Vagina (tissue), 2 donors: Measurements from ENCODE around the gene PUSL1. TPM values are rescaled to one million over a fixed set of nuclear protein-coding genes. Genes with fewer than 3 reads are reported as not detected.

ENCODE experiments used
- DNase-seq, 2 donors: peaks; one replicate each; pipeline ENCODE4 v3.0.0-alpha.2; 2017; ENCODE audit errors: extremely low spot score in 2 of 2
- H3K27ac ChIP-seq: fragments of 200-600 bp; sonication (generic); one replicate; pipeline ENCODE4 v1.5.1; 2019
- H3K27me3 ChIP-seq: fragments of 200-600 bp; sonication (generic); one replicate; pipeline ENCODE4 v1.5.1; 2019
- H3K36me3 ChIP-seq, 2 donors: fragments of 200-600 bp; sonication (generic); one replicate each; pipeline ENCODE4 v1.5.1; 2017 to 2019
- H3K4me1 ChIP-seq: fragments of 200-600 bp; sonication (generic); one replicate; pipeline ENCODE4 v1.5.1; 2019
- H3K4me3 ChIP-seq, 2 donors: fragments of 200-600 bp; sonication (generic); 1 replicate in 1 of 2; 2 replicates in 1 of 2; pipeline ENCODE4 v1.5.1; 2016 to 2019
- H3K9me3 ChIP-seq: fragments of 200-600 bp; sonication (generic); one replicate; pipeline ENCODE4 v1.5.1; 2019
- POLR2A ChIP-seq, 2 donors: fragments of 450-650 bp; IDR thresholded peaks; one replicate each; pipeline ENCODE4 v1.6.1; 2017; ENCODE audit warnings: antibody characterized with exemption in 2 of 2, mild to moderate bottlenecking in 2 of 2, moderate library complexity in 2 of 2
- POLR2AphosphoS5 ChIP-seq, 2 donors: sonication (generic); formaldehyde crosslinking; IDR thresholded peaks; one replicate each; pipeline ENCODE4 v1.9.0; 2017; ENCODE audit warnings: antibody characterized with exemption in 2 of 2, mild to moderate bottlenecking in 2 of 2, low read depth in 1 of 2; ENCODE audit not compliant: insufficient read depth in 1 of 2
- intact Hi-C: fragments of 100-400 bp; cut with DNase I; formaldehyde crosslinking; loops from one replicate; pipeline ENCODE4 v1.15.1; 2023
- total RNA-seq: library from RNA; depleted of rRNA; stranded (reverse); fragments of >200 nt; gene quantifications from one replicate; pipeline ENCODE4 v1.2.3, GENCODE V29; 2016
- TF ChIP-seq, protein P1 (sequence below), 3 experiments: fragments of 450-650 bp in 2 of 3; fragments of 200-600 bp in 1 of 3; sonication (generic) in 1 of 3; IDR thresholded peaks; one replicate each; pipeline ENCODE4 v1.5.1; 2017 to 2019; ENCODE audit warnings: antibody characterized with exemption in 3 of 3, mild to moderate bottlenecking in 2 of 3, moderate library complexity in 2 of 3

PUSL1 gene
- total RNA-seq, 1 donor from 2014 or later = 31.2 TPM

DNA sequence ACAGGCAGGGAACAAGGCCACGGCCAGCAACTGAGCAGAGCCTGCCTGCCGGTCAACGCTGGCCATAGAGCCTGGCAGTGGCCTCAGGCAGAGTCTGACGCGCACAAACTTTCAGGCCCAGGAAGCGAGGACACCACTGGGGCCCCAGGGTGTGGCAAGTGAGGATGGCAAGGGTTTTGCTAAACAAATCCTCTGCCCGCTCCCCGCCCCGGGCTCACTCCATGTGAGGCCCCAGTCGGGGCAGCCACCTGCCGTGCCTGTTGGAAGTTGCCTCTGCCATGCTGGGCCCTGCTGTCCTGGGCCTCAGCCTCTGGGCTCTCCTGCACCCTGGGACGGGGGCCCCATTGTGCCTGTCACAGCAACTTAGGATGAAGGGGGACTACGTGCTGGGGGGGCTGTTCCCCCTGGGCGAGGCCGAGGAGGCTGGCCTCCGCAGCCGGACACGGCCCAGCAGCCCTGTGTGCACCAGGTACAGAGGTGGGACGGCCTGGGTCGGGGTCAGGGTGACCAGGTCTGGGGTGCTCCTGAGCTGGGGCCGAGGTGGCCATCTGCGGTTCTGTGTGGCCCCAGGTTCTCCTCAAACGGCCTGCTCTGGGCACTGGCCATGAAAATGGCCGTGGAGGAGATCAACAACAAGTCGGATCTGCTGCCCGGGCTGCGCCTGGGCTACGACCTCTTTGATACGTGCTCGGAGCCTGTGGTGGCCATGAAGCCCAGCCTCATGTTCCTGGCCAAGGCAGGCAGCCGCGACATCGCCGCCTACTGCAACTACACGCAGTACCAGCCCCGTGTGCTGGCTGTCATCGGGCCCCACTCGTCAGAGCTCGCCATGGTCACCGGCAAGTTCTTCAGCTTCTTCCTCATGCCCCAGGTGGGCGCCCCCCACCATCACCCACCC lies 22.9 kb downstream of the PUSL1 start, which contains the start of gene TAS1R3:
TAS1R3 (plus strand) TSS at position 213 of the 898 bp plus-strand sequence; CDS start at position 279, 66 bp downstream.
- peaks cover 40% of the 10 kb centered on the region for H3K4me1 ChIP-seq
- no peaks in the 10 kb centered on the region for H3K9me3 ChIP-seq
- no peak for DNase-seq
- no peaks in the 10 kb centered on the region for H3K27me3 ChIP-seq
- no peak within 1 kb of the TSS for H3K27ac ChIP-seq
- TF ChIP-seq, protein P1, sequence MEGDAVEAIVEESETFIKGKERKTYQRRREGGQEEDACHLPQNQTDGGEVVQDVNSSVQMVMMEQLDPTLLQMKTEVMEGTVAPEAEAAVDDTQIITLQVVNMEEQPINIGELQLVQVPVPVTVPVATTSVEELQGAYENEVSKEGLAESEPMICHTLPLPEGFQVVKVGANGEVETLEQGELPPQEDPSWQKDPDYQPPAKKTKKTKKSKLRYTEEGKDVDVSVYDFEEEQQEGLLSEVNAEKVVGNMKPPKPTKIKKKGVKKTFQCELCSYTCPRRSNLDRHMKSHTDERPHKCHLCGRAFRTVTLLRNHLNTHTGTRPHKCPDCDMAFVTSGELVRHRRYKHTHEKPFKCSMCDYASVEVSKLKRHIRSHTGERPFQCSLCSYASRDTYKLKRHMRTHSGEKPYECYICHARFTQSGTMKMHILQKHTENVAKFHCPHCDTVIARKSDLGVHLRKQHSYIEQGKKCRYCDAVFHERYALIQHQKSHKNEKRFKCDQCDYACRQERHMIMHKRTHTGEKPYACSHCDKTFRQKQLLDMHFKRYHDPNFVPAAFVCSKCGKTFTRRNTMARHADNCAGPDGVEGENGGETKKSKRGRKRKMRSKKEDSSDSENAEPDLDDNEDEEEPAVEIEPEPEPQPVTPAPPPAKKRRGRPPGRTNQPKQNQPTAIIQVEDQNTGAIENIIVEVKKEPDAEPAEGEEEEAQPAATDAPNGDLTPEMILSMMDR (IDR thresholded peaks at IDR 0.05) = no peak
- no peak for TF ChIP-seq POLR2AphosphoS5 (IDR thresholded peaks at IDR 0.05; ENCODE audit: insufficient read depth in 1 of 2, low read depth in 1 of 2)
- TF ChIP-seq POLR2A (IDR thresholded peaks at IDR 0.05) = no peak
- H3K4me3 ChIP-seq = no peak within 1 kb of the TSS
- peaks cover 0 to 15% of the 10 kb centered on the region in 2 donors for H3K36me3 ChIP-seq
- intact Hi-C loops = no loop called here

GRCh38 chr1:1332031-1332755 lies 23.8 kb downstream of the PUSL1 start:
- intact Hi-C loops = no loop called here
- H3K27me3 ChIP-seq = no peaks in the 10 kb centered on the region
- peaks cover 0 to 11% of the 10 kb centered on the region in 2 donors for H3K36me3 ChIP-seq
- TF ChIP-seq, protein P1 (IDR thresholded peaks at IDR 0.05) = no peak
- no peak for TF ChIP-seq POLR2A (IDR thresholded peaks at IDR 0.05)
- TF ChIP-seq POLR2AphosphoS5 (IDR thresholded peaks at IDR 0.05; ENCODE audit: insufficient read depth in 1 of 2, low read depth in 1 of 2) = no peak
- no peaks in the 10 kb centered on the region for H3K9me3 ChIP-seq
- H3K4me1 ChIP-seq = peaks cover 37% of the 10 kb centered on the region
- DNase-seq = no peak
- no peak overlapping the region for H3K27ac ChIP-seq
- H3K4me3 ChIP-seq = no peak overlapping the region

DNA sequence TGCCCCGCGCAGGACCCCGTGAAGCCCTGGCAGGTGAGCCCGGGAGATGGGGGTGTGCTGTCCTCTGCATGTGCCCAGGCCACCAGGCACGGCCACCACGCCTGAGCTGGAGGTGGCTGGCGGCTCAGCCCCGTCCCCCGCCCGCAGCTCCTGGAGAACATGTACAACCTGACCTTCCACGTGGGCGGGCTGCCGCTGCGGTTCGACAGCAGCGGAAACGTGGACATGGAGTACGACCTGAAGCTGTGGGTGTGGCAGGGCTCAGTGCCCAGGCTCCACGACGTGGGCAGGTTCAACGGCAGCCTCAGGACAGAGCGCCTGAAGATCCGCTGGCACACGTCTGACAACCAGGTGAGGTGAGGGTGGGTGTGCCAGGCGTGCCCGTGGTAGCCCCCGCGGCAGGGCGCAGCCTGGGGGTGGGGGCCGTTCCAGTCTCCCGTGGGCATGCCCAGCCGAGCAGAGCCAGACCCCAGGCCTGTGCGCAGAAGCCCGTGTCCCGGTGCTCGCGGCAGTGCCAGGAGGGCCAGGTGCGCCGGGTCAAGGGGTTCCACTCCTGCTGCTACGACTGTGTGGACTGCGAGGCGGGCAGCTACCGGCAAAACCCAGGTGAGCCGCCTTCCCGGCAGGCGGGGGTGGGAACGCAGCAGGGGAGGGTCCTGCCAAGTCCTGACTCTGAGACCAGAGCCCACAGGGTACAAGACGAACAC lies 24.5 kb downstream of the PUSL1 start:
- H3K9me3 ChIP-seq = no peaks in the 10 kb centered on the region
- DNase-seq = no peak
- peaks cover 37% of the 10 kb centered on the region for H3K4me1 ChIP-seq
- H3K27ac ChIP-seq = no peak overlapping the region
- H3K27me3 ChIP-seq = no peaks in the 10 kb centered on the region
- TF ChIP-seq POLR2A (IDR thresholded peaks at IDR 0.05) (no peak), POLR2AphosphoS5 (IDR thresholded peaks at IDR 0.05; ENCODE audit: insufficient read depth in 1 of 2, low read depth in 1 of 2) (peak in 1 of 2 donors; percentile 35)
- no peak overlapping the region for H3K4me3 ChIP-seq
- intact Hi-C loops = no loop called here
- H3K36me3 ChIP-seq = peaks cover 0 to 11% of the 10 kb centered on the region in 2 donors

DNA sequence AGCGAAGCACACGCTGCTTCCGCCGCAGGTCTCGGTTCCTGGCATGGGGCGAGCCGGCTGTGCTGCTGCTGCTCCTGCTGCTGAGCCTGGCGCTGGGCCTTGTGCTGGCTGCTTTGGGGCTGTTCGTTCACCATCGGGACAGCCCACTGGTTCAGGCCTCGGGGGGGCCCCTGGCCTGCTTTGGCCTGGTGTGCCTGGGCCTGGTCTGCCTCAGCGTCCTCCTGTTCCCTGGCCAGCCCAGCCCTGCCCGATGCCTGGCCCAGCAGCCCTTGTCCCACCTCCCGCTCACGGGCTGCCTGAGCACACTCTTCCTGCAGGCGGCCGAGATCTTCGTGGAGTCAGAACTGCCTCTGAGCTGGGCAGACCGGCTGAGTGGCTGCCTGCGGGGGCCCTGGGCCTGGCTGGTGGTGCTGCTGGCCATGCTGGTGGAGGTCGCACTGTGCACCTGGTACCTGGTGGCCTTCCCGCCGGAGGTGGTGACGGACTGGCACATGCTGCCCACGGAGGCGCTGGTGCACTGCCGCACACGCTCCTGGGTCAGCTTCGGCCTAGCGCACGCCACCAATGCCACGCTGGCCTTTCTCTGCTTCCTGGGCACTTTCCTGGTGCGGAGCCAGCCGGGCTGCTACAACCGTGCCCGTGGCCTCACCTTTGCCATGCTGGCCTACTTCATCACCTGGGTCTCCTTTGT lies 25.3 kb downstream of the PUSL1 start:
- TF ChIP-seq, protein P1 (IDR thresholded peaks at IDR 0.05) = no peak

GRCh38 chr1:1334835-1335234 lies 26.4 kb downstream of the PUSL1 start:
- TF ChIP-seq, protein P1 (IDR thresholded peaks at IDR 0.05) = no peak
- TF ChIP-seq POLR2AphosphoS5 (IDR thresholded peaks at IDR 0.05; ENCODE audit: insufficient read depth in 1 of 2, low read depth in 1 of 2) (no peak), POLR2A (IDR thresholded peaks at IDR 0.05) (no peak)
- intact Hi-C loops = no loop called here
- H3K9me3 ChIP-seq = no peaks in the 10 kb centered on the region
- no peak overlapping the region for H3K27ac ChIP-seq
- DNase-seq = no peak
- H3K27me3 ChIP-seq = no peaks in the 10 kb centered on the region
- peaks cover 36% of the 10 kb centered on the region for H3K4me1 ChIP-seq
- H3K36me3 ChIP-seq = peaks cover 0 to 26% of the 10 kb centered on the region in 2 donors
- H3K4me3 ChIP-seq = no peak overlapping the region

More for the DNA sequence above, 25.3 kb downstream of the PUSL1 start:
- Histone ChIP-seq H3K27me3 (no peaks in the 10 kb centered on the region), H3K4me3 (no peak overlapping the region), H3K4me1 (peaks cover 37% of the 10 kb centered on the region), H3K9me3 (no peaks in the 10 kb centered on the region), H3K27ac (no peak overlapping the region), H3K36me3 (peaks cover 0 to 16% of the 10 kb centered on the region in 2 donors)
- intact Hi-C loops = no loop called here
- DNase-seq = no peak
